Measurements from ENCODE around the gene IFITM1. TPM values are rescaled to one million over a fixed set of nuclear protein-coding genes. Genes with fewer than 3 reads are reported as not detected.

IFITM1 gene
- total and polyA plus RNA-seq, 7 donors, result 41.2 to 580 (median 91.5) TPM

DNA sequence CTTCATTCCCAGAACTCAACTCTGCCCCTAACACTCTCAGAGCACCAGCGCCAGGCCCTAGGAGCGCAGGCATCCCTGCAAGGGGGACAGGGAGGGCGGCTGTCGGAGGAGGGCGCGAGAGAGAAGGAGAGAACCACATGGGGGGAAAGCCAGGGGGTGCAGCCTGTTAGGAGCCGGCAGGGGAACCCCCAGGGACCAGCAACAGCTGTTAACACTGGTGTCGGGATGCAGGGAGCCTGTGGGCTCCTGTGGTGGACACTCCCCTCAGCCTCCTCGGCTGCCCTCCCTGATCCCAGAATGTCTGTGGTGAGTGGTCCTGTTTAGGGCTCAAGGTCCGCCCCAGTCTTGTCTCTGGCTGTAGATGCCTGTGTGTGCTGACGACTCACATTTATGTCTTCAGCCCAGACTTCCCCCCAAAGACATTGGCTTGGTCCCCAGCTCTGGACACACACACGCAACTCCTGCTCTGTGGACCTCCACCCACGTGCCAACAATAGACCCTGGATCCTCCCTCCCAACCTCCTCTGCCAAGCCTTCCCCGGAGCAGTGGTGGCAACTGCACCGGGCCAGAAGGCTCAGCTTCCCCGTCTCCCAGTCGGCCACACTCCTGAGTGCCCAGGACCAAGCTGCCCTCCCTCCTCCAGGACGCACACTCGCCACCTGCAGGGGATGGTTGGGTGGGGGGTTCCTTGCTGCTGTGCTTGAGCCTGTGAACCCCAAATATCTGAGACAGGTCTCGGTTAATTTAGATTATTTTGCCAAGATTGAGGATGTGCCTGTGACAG lies 13.7 kb upstream of the IFITM1 start:
- Histone ChIP-seq H3K27ac (no peak overlapping the region), H3K9me3 (no peaks in the 10 kb centered on the region), H3K36me3 (no peaks in the 10 kb centered on the region), H3K4me3 (no peak overlapping the region), H3K4me1 (peaks cover 0 to 6% (median 2%) of the 10 kb centered on the region in 4 donors), H3K27me3 (peaks cover 22 to 58% (median 28%) of the 10 kb centered on the region in 3 donors)
- 32 to 42% methylated on average over 20 of the region's 20 CpGs for WGBS, 2 donors
- TF ChIP-seq EP300 (IDR thresholded peaks at IDR 0.05) (no peak), POLR2AphosphoS5 (IDR thresholded peaks at IDR 0.05) (no peak), POLR2A (IDR thresholded peaks at IDR 0.05) (no peak)
- TF ChIP-seq, protein P1, sequence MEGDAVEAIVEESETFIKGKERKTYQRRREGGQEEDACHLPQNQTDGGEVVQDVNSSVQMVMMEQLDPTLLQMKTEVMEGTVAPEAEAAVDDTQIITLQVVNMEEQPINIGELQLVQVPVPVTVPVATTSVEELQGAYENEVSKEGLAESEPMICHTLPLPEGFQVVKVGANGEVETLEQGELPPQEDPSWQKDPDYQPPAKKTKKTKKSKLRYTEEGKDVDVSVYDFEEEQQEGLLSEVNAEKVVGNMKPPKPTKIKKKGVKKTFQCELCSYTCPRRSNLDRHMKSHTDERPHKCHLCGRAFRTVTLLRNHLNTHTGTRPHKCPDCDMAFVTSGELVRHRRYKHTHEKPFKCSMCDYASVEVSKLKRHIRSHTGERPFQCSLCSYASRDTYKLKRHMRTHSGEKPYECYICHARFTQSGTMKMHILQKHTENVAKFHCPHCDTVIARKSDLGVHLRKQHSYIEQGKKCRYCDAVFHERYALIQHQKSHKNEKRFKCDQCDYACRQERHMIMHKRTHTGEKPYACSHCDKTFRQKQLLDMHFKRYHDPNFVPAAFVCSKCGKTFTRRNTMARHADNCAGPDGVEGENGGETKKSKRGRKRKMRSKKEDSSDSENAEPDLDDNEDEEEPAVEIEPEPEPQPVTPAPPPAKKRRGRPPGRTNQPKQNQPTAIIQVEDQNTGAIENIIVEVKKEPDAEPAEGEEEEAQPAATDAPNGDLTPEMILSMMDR (IDR thresholded peaks at IDR 0.05), result no peak
- intact Hi-C loops (cut with DNase I), result loop anchor here (5.0 to 10.0 kb wide), 2 partner anchors 48 to 205 kb away; partner anchors contain the start of gene RNH1
- peak; percentile 65 for DNase-seq

DNA sequence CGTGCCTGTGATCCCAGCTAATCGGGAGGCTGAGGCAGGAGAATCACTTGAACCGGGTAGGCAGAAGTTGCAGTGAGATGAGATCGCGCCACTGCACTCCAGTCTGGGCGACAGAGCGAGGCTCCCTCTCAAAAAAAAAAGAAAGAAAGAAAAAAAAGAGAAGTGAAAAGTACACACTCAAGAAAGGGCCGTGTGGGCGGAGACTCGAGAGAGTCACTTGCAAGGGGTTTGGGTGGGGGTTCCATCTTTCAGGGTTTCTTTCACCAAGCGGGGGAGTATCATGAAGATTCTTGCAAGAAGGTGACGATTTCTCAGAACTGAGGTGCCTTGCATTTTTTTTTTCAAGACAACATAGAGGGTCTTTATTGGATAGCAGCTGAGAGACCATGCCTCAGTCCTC lies 10.5 kb upstream of the IFITM1 start:
- no peak for TF ChIP-seq EP300 (IDR thresholded peaks at IDR 0.05)
- H3K27ac ChIP-seq, result no peak overlapping the region
- no peak overlapping the region for H3K4me3 ChIP-seq
- intact Hi-C loops (cut with DNase I), result loop anchor here (5.0 to 10.0 kb wide), 2 partner anchors 51 to 201 kb away; partner anchors contain the start of gene RNH1
- peaks cover 18 to 30% (median 22%) of the 10 kb centered on the region in 3 donors for H3K27me3 ChIP-seq
- H3K36me3 ChIP-seq, result no peaks in the 10 kb centered on the region
- peaks cover 0 to 34% (median 6%) of the 10 kb centered on the region in 4 donors for H3K4me1 ChIP-seq
- WGBS, 2 donors, result 65 to 83% methylated on average over 12 of the region's 12 CpGs
- no peaks in the 10 kb centered on the region for H3K9me3 ChIP-seq
- no peak for DNase-seq

DNA sequence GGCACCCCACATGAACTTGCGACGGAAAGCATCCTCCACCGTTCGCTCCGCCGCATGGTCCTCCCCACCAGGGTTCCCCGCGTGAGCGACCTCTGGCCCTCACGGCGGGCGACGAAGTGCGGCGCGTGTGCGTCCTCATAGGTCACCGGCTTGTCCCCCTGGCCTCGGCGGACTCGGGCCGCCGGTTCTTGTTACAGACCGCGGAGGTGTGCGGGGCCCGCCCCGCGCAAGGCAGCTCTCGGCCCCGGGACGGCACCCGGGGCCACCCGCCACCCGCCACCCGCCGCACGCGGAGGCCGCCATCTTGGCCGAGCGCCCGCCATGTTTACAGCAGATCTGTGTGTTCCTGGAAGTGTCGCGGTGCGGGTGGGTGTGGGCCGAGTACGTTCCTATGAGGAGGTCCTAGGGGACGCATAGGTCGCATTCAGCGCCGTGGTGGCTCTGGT lies 9.8 kb upstream of the IFITM1 start:
- Histone ChIP-seq H3K4me3 (no peak overlapping the region), H3K27ac (no peak overlapping the region), H3K9me3 (no peaks in the 10 kb centered on the region), H3K36me3 (no peaks in the 10 kb centered on the region), H3K4me1 (peaks cover 0 to 34% (median 7%) of the 10 kb centered on the region in 4 donors), H3K27me3 (peaks cover 11 to 22% (median 14%) of the 10 kb centered on the region in 3 donors)
- WGBS, 2 donors, result 87 to 90% methylated on average over 52 of the region's 52 CpGs
- intact Hi-C loops (cut with DNase I), result loop anchor here (2.0 to 10.0 kb wide), 3 partner anchors 52 to 201 kb away; partner anchors contain the start of gene RNH1
- TF ChIP-seq, protein P1 (IDR thresholded peaks at IDR 0.05), result no peak
- TF ChIP-seq EP300 (IDR thresholded peaks at IDR 0.05) (no peak), POLR2AphosphoS5 (IDR thresholded peaks at IDR 0.05) (no peak), POLR2A (IDR thresholded peaks at IDR 0.05) (no peak)
- no peak for DNase-seq

DNA sequence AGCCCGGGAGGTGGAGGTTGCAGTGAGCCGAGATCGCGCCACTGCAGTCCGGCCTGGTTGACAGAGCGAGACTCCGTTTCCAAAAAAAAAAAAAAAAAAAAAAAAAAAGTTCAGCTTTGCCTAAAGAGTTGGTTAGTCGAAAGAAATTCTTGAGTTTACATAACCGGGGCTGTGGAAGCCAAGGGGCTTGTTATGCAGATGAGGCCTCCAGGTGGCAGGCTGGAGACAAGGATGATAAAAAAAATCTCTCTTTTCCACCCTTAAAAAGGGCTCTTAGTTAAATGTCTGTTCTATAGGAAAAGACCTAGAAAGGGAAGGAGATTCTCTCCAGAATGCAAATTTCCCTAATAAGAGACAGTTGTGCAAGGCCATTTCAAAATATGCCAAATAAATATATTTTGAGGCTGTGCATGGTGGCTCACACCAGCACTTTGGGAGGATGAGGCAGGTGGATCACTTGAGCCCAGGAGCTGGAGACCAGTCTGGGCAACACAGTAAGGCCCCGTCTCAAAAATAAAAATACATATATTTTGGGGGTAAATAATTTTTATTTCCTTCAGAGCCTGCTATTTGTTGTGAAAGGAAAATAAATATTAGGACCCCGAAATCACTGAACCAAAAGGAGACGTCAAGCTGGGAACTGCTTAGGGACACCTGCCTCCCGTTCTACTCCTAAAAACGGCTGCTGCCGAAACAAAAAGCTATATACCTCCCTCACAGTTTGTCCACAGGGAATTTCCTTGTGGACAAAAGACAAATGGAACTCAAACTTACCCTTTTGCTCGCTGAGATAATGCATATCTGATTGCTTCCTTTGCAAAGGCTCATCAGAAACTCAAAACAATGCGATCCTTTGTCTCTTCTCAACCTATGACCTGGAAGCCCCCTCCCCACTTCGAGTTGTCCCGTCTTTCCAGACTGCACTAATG lies 8.7 kb upstream of the IFITM1 start:
- H3K27ac ChIP-seq, result peak overlapping the region in 3 of 4 donors; percentile 14 to 86 (median 19)
- H3K4me1 ChIP-seq, result peaks cover 0 to 44% (median 15%) of the 10 kb centered on the region in 4 donors

More for the DNA sequence above, 8.7 kb upstream of the IFITM1 start:
- Histone ChIP-seq H3K9me3 (no peaks in the 10 kb centered on the region), H3K27me3 (peaks cover under 1 to 12% (median 3%) of the 10 kb centered on the region in 3 donors), H3K4me3 (no peak overlapping the region), H3K36me3 (no peaks in the 10 kb centered on the region)
- no peak for TF ChIP-seq POLR2A (IDR thresholded peaks at IDR 0.05)
- TF ChIP-seq EP300 (IDR thresholded peaks at IDR 0.05), result no peak
- peak in 2 of 4 donors; percentile 13 to 30 for TF ChIP-seq POLR2AphosphoS5 (IDR thresholded peaks at IDR 0.05)
- TF ChIP-seq, protein P1 (IDR thresholded peaks at IDR 0.05), result peak; percentile 64 to 80 (median 74)
- intact Hi-C loops (cut with DNase I), result loop anchor here (2.0 to 10.0 kb wide), 6 partner anchors 53 to 200 kb away; partner anchors contain the start of genes BET1L, PSMD13, RIC8A and RNH1
- 35 to 43% methylated on average over 19 of the region's 19 CpGs for WGBS, 2 donors
- peak; percentile 90 for DNase-seq
